Fibroblast of lung (primary cell): ENCODE measurements around the gene SLC22A9. TPM values are rescaled to one million over a fixed set of nuclear protein-coding genes. Genes with fewer than 3 reads are reported as not detected.
"Not testable (repeated sequence)": the region's sequence is repeated elsewhere in the genome, so short reads cannot be mapped to it uniquely, and the experiment has no call there.

Experiments
- DNase-seq, 2 donors: peaks; one replicate each; pipeline versions ENCODE4 v3.0.0 to v3.0.0-alpha.2; 2010; ENCODE audit warnings: low read depth in 2 of 2
- H2AFZ ChIP-seq: 2 replicates; pipeline ENCODE4 v1.5.1; 2012; ENCODE audit warnings: low read length, control low read depth, inconsistent platforms
- H3K27ac ChIP-seq: 2 replicates; pipeline ENCODE4 v1.5.1; 2011; ENCODE audit warnings: low read length, control low read depth; ENCODE audit not compliant: insufficient read depth
- H3K27me3 ChIP-seq: 2 replicates; pipeline ENCODE4 v1.5.1; 2011; ENCODE audit warnings: mild to moderate bottlenecking, low read length; ENCODE audit not compliant: control insufficient read depth, insufficient read depth
- H3K36me3 ChIP-seq: 2 replicates; pipeline ENCODE4 v1.5.1; 2011; ENCODE audit warnings: low read length; ENCODE audit not compliant: control insufficient read depth, insufficient read depth
- H3K4me1 ChIP-seq: 2 replicates; pipeline ENCODE4 v1.5.1; 2011; ENCODE audit warnings: low read length; ENCODE audit not compliant: control insufficient read depth, insufficient read depth; ENCODE audit errors: extremely low read depth
- H3K4me2 ChIP-seq: 2 replicates; pipeline ENCODE4 v1.5.1; 2011; ENCODE audit warnings: low read length, control low read depth; ENCODE audit not compliant: insufficient read depth; ENCODE audit errors: extremely low read depth
- H3K4me3 ChIP-seq, 4 experiments: fragments of 200-600 bp in 1 of 4; sonication (generic) in 1 of 4; replicated peaks in 1 of 4; 2 replicates each; pipeline ENCODE4 v1.5.1; 2011 to 2016; ENCODE audit warnings: low read length in 4 of 4, low read depth in 3 of 4, mild to moderate bottlenecking in 3 of 4, control low read depth in 2 of 4, inconsistent platforms in 1 of 4, mixed read lengths in 1 of 4; ENCODE audit not compliant: insufficient read depth in 1 of 4; ENCODE audit errors: control extremely low read depth in 1 of 4
- H3K79me2 ChIP-seq: 2 replicates; pipeline ENCODE4 v1.5.1; 2012; ENCODE audit warnings: mild to moderate bottlenecking, low read length, inconsistent platforms; ENCODE audit not compliant: control insufficient read depth, insufficient read depth
- H3K9ac ChIP-seq: 2 replicates; pipeline ENCODE4 v1.5.1; 2011; ENCODE audit warnings: mild to moderate bottlenecking, low read length, control low read depth; ENCODE audit not compliant: insufficient read depth
- H3K9me3 ChIP-seq: 2 replicates; pipeline ENCODE4 v1.5.1; 2012; ENCODE audit warnings: low read depth, low read length; ENCODE audit not compliant: control insufficient read depth, insufficient read depth
- H4K20me1 ChIP-seq: 2 replicates; pipeline ENCODE4 v1.5.1; 2011; ENCODE audit warnings: low read length; ENCODE audit not compliant: control insufficient read depth, insufficient read depth; ENCODE audit errors: extremely low read depth
- EZH2 ChIP-seq: IDR thresholded peaks from 2 replicates; pipeline ENCODE4 v1.5.1; 2012; ENCODE audit warnings: low read length, control low read depth, mild to moderate bottlenecking; ENCODE audit errors: missing control alignments
- polyA minus RNA-seq: library from RNA; depleted of rRNA, polyadenylated mRNA; stranded (reverse); fragments of >200 nt; gene quantifications from 2 replicates; pipeline ENCODE4 v1.2.3, GENCODE V29; 2011; ENCODE audit warnings: low replicate concordance
- polyA plus RNA-seq, 2 donors: library from polyadenylated mRNA; depleted of rRNA in 1 of 2; stranded (reverse) in 1 of 2; unstranded in 1 of 2; fragments of >200 nt; gene quantifications; 2 replicates each; pipeline ENCODE4 v1.2.1, GENCODE V29; 2011 to 2012; ENCODE audit warnings: missing spikeins in 1 of 2
- total RNA-seq: library from RNA; depleted of rRNA; stranded (reverse); fragments of >200 nt; gene quantifications from 2 replicates; pipeline ENCODE4 v1.2.1, GENCODE V29; 2014
- TF ChIP-seq, protein P1 (sequence below), 2 donors: IDR thresholded peaks in 1 of 2; conservative IDR thresholded peaks in 1 of 2; 1 replicate in 1 of 2; 2 replicates in 1 of 2; pipeline ENCODE4 v1.5.1; 2011 to 2012; ENCODE audit warnings: low read length in 2 of 2, control low read depth in 1 of 2, inconsistent platforms in 1 of 2, low read depth in 1 of 2, mild to moderate bottlenecking in 1 of 2

Gene SLC22A9
- total RNA-seq: not detected in 2 replicates
- not detected in 2 replicates for polyA plus RNA-seq
- not detected in 2 replicates for polyA plus RNA-seq (2012)
- not detected in 2 replicates for polyA minus RNA-seq

DNA sequence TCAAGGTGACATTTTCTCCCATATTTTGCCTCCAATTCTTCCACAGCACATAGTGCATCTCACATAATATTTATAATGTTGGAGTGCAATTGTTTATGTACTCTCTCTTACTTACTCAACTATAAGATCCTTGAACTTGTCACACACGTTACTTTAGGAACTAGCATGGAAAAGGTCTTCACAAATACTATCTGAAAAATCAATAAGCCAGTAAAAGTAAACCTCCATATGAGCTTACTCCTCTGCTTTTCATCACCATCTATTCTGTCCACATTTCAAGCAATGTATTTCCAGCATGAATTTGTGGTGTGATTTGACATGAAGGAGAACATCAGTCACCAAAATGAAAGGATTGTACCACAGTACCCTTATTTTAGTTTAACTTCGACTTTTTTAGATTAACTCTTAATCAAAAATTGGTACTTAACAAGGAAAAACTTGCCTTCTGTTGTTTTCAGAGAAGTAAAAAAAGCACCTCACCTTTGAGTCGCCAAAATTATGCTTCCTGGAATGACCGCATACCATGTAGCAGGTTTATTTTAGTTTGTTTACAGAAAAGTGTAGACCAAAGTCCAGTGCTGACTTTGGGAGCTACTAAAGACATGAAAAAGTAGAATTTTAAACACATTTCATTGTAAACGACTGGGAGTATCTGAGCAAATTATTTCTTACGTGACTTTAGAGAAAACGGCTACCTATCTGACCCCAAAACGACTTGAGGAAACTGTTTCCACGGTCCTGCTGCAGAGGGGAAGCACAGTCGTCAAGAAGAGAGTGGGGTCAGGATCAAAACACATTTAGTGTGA, at the start of gene SLC22A9:
TSS of gene SLC22A9 (plus strand) at position 621 of the 806 bp plus-strand sequence. CDS start 272 bp downstream, outside the sequence.
- Histone ChIP-seq H3K36me3 (no peaks in the 10 kb centered on the region), H3K9ac (no peak within 1 kb of the TSS), H3K4me3 (no peak within 1 kb of the TSS), H3K4me1 (no peaks in the 10 kb centered on the region), H2AFZ (no peak within 1 kb of the TSS), H3K79me2 (no peaks in the 10 kb centered on the region), H3K9me3 (no peaks in the 10 kb centered on the region), H4K20me1 (no peaks in the 10 kb centered on the region), H3K27me3 (no peaks in the 10 kb centered on the region), H3K4me2 (no peak within 1 kb of the TSS), H3K27ac (no peak within 1 kb of the TSS)
- TF ChIP-seq, protein P1, sequence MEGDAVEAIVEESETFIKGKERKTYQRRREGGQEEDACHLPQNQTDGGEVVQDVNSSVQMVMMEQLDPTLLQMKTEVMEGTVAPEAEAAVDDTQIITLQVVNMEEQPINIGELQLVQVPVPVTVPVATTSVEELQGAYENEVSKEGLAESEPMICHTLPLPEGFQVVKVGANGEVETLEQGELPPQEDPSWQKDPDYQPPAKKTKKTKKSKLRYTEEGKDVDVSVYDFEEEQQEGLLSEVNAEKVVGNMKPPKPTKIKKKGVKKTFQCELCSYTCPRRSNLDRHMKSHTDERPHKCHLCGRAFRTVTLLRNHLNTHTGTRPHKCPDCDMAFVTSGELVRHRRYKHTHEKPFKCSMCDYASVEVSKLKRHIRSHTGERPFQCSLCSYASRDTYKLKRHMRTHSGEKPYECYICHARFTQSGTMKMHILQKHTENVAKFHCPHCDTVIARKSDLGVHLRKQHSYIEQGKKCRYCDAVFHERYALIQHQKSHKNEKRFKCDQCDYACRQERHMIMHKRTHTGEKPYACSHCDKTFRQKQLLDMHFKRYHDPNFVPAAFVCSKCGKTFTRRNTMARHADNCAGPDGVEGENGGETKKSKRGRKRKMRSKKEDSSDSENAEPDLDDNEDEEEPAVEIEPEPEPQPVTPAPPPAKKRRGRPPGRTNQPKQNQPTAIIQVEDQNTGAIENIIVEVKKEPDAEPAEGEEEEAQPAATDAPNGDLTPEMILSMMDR (conservative IDR thresholded peaks at IDR 0.05 in 1 of 2, IDR thresholded peaks at IDR 0.05 in 1 of 2; ENCODE audit: low read depth in 1 of 2, low read length in 2 of 2): no peak
- TF ChIP-seq EZH2: no peak
- DNase-seq: no peak

DNA sequence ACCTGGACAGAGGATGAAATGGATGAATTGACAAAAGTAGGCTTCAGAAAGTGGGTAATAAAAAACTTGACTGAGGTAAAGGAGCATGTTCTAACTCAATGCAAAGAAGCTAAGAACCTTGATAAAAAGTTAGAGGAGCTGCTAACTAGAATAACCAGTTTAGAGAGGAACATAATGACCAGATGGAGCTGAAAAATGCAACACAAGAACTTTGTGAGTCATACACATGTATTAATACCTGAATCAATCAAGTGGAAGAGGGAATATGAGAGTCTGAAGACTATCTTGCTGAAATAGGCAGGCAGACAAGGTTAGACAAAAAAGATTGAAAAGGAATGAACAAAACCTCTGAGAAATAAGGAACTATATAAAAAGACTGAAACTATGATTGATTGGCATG, 47.9 kb upstream of the SLC22A9 start:
- H4K20me1 ChIP-seq: no peaks in the 10 kb centered on the region
- no peak overlapping the region for H2AFZ ChIP-seq
- no peak overlapping the region for H3K9ac ChIP-seq
- no peak for DNase-seq
- no peaks in the 10 kb centered on the region for H3K4me1 ChIP-seq
- no peaks in the 10 kb centered on the region for H3K36me3 ChIP-seq
- no peak overlapping the region for H3K4me2 ChIP-seq
- no peaks in the 10 kb centered on the region for H3K27me3 ChIP-seq
- H3K79me2 ChIP-seq: no peaks in the 10 kb centered on the region
- no peaks in the 10 kb centered on the region for H3K9me3 ChIP-seq
- no peak overlapping the region for H3K27ac ChIP-seq
- H3K4me3 ChIP-seq: no peak overlapping the region
- no peak for TF ChIP-seq EZH2
- TF ChIP-seq, protein P1 (conservative IDR thresholded peaks at IDR 0.05 in 1 of 2, IDR thresholded peaks at IDR 0.05 in 1 of 2; ENCODE audit: low read depth in 1 of 2, low read length in 2 of 2): no peak

DNA sequence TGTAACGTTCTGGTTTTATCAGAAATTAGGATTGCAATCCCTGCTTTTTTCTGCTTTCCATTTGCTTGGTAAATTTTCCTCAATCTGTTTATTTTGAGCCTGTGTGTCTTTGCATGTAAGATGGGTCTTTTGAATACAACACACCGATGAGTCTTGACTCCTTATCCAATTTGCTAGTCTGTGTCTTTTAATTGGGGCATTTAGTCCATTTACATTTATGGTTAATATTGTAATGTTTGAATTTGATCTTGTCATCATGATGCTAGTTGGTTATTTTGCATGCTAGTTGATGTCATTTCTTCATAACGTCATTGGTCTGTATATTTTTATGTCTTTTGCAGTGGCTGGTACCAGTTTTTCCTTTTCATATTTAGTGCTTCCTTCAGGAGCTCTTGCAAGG, 34.5 kb upstream of the SLC22A9 start:
- not testable (repeated sequence) for H3K4me2 ChIP-seq, H3K27ac ChIP-seq, H3K9me3 ChIP-seq, H3K9ac ChIP-seq, H2AFZ ChIP-seq, H3K36me3 ChIP-seq, H3K27me3 ChIP-seq, DNase-seq, H4K20me1 ChIP-seq, H3K79me2 ChIP-seq, H3K4me1 ChIP-seq, H3K4me3 ChIP-seq
